ENCODE data around the gene BRD9. TPM values are rescaled to one million over a fixed set of nuclear protein-coding genes. Genes with fewer than 3 reads are reported as not detected.

BRD9 gene
- total and polyA plus RNA-seq, 2 of the 13 experiments (the other 11 are each of a cell fraction or from before 2014, with no cell fraction given), result 5.2 to 22.9 TPM

GRCh38 chr5:859391-859790 lies 33.2 kb downstream of the BRD9 start (continued):
- no peak for TF ChIP-seq CAMTA2 (CRISPR knock-in tag; IDR thresholded peaks at IDR 0.05; ENCODE audit: borderline replicate concordance)
- TF ChIP-seq, protein P1, sequence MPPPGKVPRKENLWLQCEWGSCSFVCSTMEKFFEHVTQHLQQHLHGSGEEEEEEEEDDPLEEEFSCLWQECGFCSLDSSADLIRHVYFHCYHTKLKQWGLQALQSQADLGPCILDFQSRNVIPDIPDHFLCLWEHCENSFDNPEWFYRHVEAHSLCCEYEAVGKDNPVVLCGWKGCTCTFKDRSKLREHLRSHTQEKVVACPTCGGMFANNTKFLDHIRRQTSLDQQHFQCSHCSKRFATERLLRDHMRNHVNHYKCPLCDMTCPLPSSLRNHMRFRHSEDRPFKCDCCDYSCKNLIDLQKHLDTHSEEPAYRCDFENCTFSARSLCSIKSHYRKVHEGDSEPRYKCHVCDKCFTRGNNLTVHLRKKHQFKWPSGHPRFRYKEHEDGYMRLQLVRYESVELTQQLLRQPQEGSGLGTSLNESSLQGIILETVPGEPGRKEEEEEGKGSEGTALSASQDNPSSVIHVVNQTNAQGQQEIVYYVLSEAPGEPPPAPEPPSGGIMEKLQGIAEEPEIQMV (CRISPR knock-in tag; IDR thresholded peaks at IDR 0.05; ENCODE audit: low read depth), result no peak
- no peak for TF ChIP-seq ZNF460 (CRISPR knock-in tag; IDR thresholded peaks at IDR 0.05; ENCODE audit: borderline replicate concordance)

GRCh38 chr5:858726-859125 lies 33.9 kb downstream of the BRD9 start:
- in situ Hi-C loops (cut with HindIII; ENCODE audit: extremely low pct_ligation_motif_present, low pct_unique_long_range_greater_than_20kb), result no loop called here
- 88% methylated on average over 11 of the region's 11 CpGs for WGBS (ENCODE audit: low lambda C conversion rate)
- Histone ChIP-seq H3K36me3 (replicated peaks in 1 of 2; ENCODE audit: control insufficient read depth in 1 of 2, insufficient read depth in 2 of 2, low read length in 2 of 2) (peaks cover 1 to 7% of the 10 kb centered on the region in 2 experiments; a peak in 3 of 5 replicates), H2AFZ (ENCODE audit: low read length) (no peak overlapping the region), H3K4me2 (ENCODE audit: low read depth, low read length) (no peak overlapping the region), H3K4me3 (replicated peaks in 1 of 3; ENCODE audit: insufficient read depth in 1 of 3, low read depth in 2 of 3, low read length in 3 of 3) (no peak overlapping the region), H3K4me1 (ENCODE audit: insufficient read depth, low read length) (no peaks in the 10 kb centered on the region), H3K9ac (ENCODE audit: insufficient read depth, low read depth, low read length) (no peak overlapping the region), H3K79me2 (ENCODE audit: insufficient read depth, low read length) (no peaks in the 10 kb centered on the region), H3K27me3 (ENCODE audit: control insufficient read depth in 1 of 2, insufficient read depth in 2 of 2, low read length in 2 of 2) (no peaks in the 10 kb centered on the region), H3K9me3 (ENCODE audit: low read length) (no peaks in the 10 kb centered on the region), H4K20me1 (ENCODE audit: insufficient read depth, low read length) (no peaks in the 10 kb centered on the region), H3K27ac (ENCODE audit: extremely low read length, insufficient read depth, low read length) (no peak overlapping the region)
- BruUV-seq (replicated peaks), result no TSS peak
- FAIRE-seq, result no peak
- ATAC-seq, result no peak
- ChIA-PET POLR2A (no interaction called here), CTCF (ENCODE audit: low intra/inter-chr PET ratio, low total read pairs) (no interaction called here)
- no peak for DNase-seq (ENCODE audit: low spot score)
- TF ChIP-seq SETDB1 (CRISPR knock-in tag; IDR thresholded peaks at IDR 0.05; ENCODE audit: borderline replicate concordance) (no peak), ARHGAP35 (CRISPR knock-in tag; IDR thresholded peaks at IDR 0.05; ENCODE audit: borderline replicate concordance) (no peak), U2AF2 (IDR thresholded peaks at IDR 0.05; ENCODE audit: low read depth, low read length) (no peak), PHF21A (CRISPR knock-in tag; IDR thresholded peaks at IDR 0.05) (no peak), THAP8 (CRISPR knock-in tag; IDR thresholded peaks at IDR 0.05; ENCODE audit: borderline replicate concordance) (no peak), FUBP1 (CRISPR knock-in tag; IDR thresholded peaks at IDR 0.05; ENCODE audit: borderline replicate concordance) (no peak), TBP (CRISPR knock-in tag; IDR thresholded peaks at IDR 0.05) (no peak)
- TF ChIP-seq, protein P2, sequence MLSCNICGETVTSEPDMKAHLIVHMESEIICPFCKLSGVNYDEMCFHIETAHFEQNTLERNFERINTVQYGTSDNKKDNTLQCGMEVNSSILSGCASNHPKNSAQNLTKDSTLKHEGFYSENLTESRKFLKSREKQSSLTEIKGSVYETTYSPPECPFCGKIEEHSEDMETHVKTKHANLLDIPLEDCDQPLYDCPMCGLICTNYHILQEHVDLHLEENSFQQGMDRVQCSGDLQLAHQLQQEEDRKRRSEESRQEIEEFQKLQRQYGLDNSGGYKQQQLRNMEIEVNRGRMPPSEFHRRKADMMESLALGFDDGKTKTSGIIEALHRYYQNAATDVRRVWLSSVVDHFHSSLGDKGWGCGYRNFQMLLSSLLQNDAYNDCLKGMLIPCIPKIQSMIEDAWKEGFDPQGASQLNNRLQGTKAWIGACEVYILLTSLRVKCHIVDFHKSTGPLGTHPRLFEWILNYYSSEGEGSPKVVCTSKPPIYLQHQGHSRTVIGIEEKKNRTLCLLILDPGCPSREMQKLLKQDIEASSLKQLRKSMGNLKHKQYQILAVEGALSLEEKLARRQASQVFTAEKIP (CRISPR knock-in tag; IDR thresholded peaks at IDR 0.05; ENCODE audit: borderline replicate concordance), result no peak
- TF ChIP-seq, protein P3, sequence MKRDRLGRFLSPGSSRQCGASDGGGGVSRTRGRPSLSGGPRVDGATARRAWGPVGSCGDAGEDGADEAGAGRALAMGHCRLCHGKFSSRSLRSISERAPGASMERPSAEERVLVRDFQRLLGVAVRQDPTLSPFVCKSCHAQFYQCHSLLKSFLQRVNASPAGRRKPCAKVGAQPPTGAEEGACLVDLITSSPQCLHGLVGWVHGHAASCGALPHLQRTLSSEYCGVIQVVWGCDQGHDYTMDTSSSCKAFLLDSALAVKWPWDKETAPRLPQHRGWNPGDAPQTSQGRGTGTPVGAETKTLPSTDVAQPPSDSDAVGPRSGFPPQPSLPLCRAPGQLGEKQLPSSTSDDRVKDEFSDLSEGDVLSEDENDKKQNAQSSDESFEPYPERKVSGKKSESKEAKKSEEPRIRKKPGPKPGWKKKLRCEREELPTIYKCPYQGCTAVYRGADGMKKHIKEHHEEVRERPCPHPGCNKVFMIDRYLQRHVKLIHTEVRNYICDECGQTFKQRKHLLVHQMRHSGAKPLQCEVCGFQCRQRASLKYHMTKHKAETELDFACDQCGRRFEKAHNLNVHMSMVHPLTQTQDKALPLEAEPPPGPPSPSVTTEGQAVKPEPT (CRISPR knock-in tag; IDR thresholded peaks at IDR 0.05; ENCODE audit: low read depth), result no peak
- intact Hi-C loops (cut with micrococcal nuclease; ENCODE audit: unreplicated experiment), result no loop called here

Data from HepG2 (cell line).